ENCODE data around the gene TMEM81.

Gene TMEM81

GRCh38 chr1:205041998-205042910 lies 42.0 kb downstream of the TMEM81 start:
- no peak for TF ChIP-seq TCF12 (IDR thresholded peaks at IDR 0.05; ENCODE audit: low read depth)
- no peak for TF ChIP-seq YY1 (IDR thresholded peaks at IDR 0.05; ENCODE audit: low read depth)
- no peak for TF ChIP-seq EGR1 (IDR thresholded peaks at IDR 0.05)
- no peak for TF ChIP-seq EP300 (IDR thresholded peaks at IDR 0.05; ENCODE audit: borderline replicate concordance)
- no peak for TF ChIP-seq RAD21 (IDR thresholded peaks at IDR 0.05; ENCODE audit: low read depth)
- TF ChIP-seq FOXM1 (IDR thresholded peaks at IDR 0.05; ENCODE audit: borderline replicate concordance, low read depth): no peak
- TF ChIP-seq TAF1 (IDR thresholded peaks at IDR 0.05; ENCODE audit: low read depth): no peak
- TF ChIP-seq USF1 (IDR thresholded peaks at IDR 0.05): peak; percentile 88
- no peak for TF ChIP-seq TEAD4 (IDR thresholded peaks at IDR 0.05)
- TF ChIP-seq CREB1 (IDR thresholded peaks at IDR 0.05; ENCODE audit: low read depth): no peak
- TF ChIP-seq ZBTB7A (IDR thresholded peaks at IDR 0.05; ENCODE audit: low read depth): no peak
- TF ChIP-seq MAX (IDR thresholded peaks at IDR 0.05): no peak
- TF ChIP-seq NFIC (IDR thresholded peaks at IDR 0.05): peak; percentile 5; the same call in 1 of the 2 replicates
- TF ChIP-seq REST (IDR thresholded peaks at IDR 0.05; ENCODE audit: low read depth): 0 out of 2 replicates have a peak, but pooled peaks have one; percentile 2
- TF ChIP-seq CEBPB (IDR thresholded peaks at IDR 0.05): no peak

- TF ChIP-seq NFIC (IDR thresholded peaks at IDR 0.05) (no peak), RAD21 (IDR thresholded peaks at IDR 0.05; ENCODE audit: low read depth) (no peak), EP300 (IDR thresholded peaks at IDR 0.05; ENCODE audit: borderline replicate concordance) (no peak), USF1 (IDR thresholded peaks at IDR 0.05) (no peak), TAF1 (IDR thresholded peaks at IDR 0.05; ENCODE audit: low read depth) (no peak), CREB1 (IDR thresholded peaks at IDR 0.05; ENCODE audit: low read depth) (no peak), EGR1 (IDR thresholded peaks at IDR 0.05) (no peak), REST (IDR thresholded peaks at IDR 0.05; ENCODE audit: low read depth) (no peak), ZBTB7A (IDR thresholded peaks at IDR 0.05; ENCODE audit: low read depth) (no peak), TCF12 (IDR thresholded peaks at IDR 0.05; ENCODE audit: low read depth) (no peak), CEBPB (IDR thresholded peaks at IDR 0.05) (no peak), YY1 (IDR thresholded peaks at IDR 0.05; ENCODE audit: low read depth) (no peak), TEAD4 (IDR thresholded peaks at IDR 0.05) (no peak)
These were observed 43.1 kb downstream of the TMEM81 start for GRCh38 chr1:205041001-205041715.

GRCh38 chr1:205038132-205038786 lies 46.0 kb downstream of the TMEM81 start:
- TF ChIP-seq REST (IDR thresholded peaks at IDR 0.05; ENCODE audit: low read depth) (no peak), CEBPB (IDR thresholded peaks at IDR 0.05) (no peak), FOXM1 (IDR thresholded peaks at IDR 0.05; ENCODE audit: borderline replicate concordance, low read depth) (no peak), TCF12 (IDR thresholded peaks at IDR 0.05; ENCODE audit: low read depth) (no peak), EGR1 (IDR thresholded peaks at IDR 0.05) (no peak), MAX (IDR thresholded peaks at IDR 0.05) (no peak), YY1 (IDR thresholded peaks at IDR 0.05; ENCODE audit: low read depth) (no peak), USF1 (IDR thresholded peaks at IDR 0.05) (no peak), NFIC (IDR thresholded peaks at IDR 0.05) (no peak), RAD21 (IDR thresholded peaks at IDR 0.05; ENCODE audit: low read depth) (no peak), EP300 (IDR thresholded peaks at IDR 0.05; ENCODE audit: borderline replicate concordance) (no peak), TAF1 (IDR thresholded peaks at IDR 0.05; ENCODE audit: low read depth) (no peak)
